ENCODE measurements around the gene ZNF497. TPM values are rescaled to one million over a fixed set of nuclear protein-coding genes. Genes with fewer than 3 reads are reported as not detected.

ZNF497 gene
- total and polyA plus RNA-seq, 2 of the 8 experiments (the other 6 are each of a cell fraction or from before 2014, with no cell fraction given) = 0.93 to 1.4 TPM

- no peak for FAIRE-seq
- DNase-seq (ENCODE audit: low read depth in 1 of 2, low spot score in 2 of 2) = no peak
- Histone ChIP-seq H2BK20ac (ENCODE audit: low read length) (no peak overlapping the region), H4K8ac (ENCODE audit: extremely low read depth, insufficient read depth, low read length) (no peak overlapping the region; the same call in 1 of the 2 replicates), H3K4ac (replicated peaks; ENCODE audit: insufficient read length, low read depth, low read length) (no peak overlapping the region), H2BK5ac (ENCODE audit: low read depth, low read length) (no peak overlapping the region), H2BK15ac (ENCODE audit: low read length) (no peak overlapping the region), H3K27me3 (replicated peaks in 1 of 4; ENCODE audit: control insufficient read depth in 3 of 4, extremely low read depth in 1 of 4, insufficient read depth in 3 of 4, low read length in 3 of 4) (no peaks in the 10 kb centered on the region), H3K23me2 (ENCODE audit: low read depth, low read length) (peaks cover 7% of the 10 kb centered on the region), H3K79me2 (ENCODE audit: control insufficient read depth in 1 of 2, insufficient read depth in 2 of 2, low read length in 2 of 2) (no peaks in the 10 kb centered on the region; a peak in 1 of 4 replicates), H3K79me1 (ENCODE audit: low read depth, low read length) (no peaks in the 10 kb centered on the region; the same call in 1 of the 2 replicates), H3K23ac (ENCODE audit: insufficient read length) (no peak overlapping the region), H3K4me3 (ENCODE audit: extremely low read depth in 1 of 4, insufficient read depth in 2 of 4, low read depth in 3 of 4, low read length in 4 of 4) (no peak overlapping the region), H2AFZ (ENCODE audit: low read length) (no peak overlapping the region), H3K27ac (ENCODE audit: low read depth, low read length) (no peak overlapping the region), H3K9ac (replicated peaks in 1 of 4; ENCODE audit: extremely low read depth in 1 of 4, low read depth in 3 of 4, low read length in 3 of 4) (no peak overlapping the region), H4K5ac (ENCODE audit: insufficient read length, low read depth, low read length) (no peak overlapping the region), H2BK12ac (ENCODE audit: low read depth, low read length) (no peak overlapping the region), H3K4me1 (replicated peaks in 1 of 4; ENCODE audit: control insufficient read depth in 3 of 4, insufficient read depth in 4 of 4, low read length in 3 of 4) (peaks cover 0 to 4% (median 2%) of the 10 kb centered on the region in 4 experiments; a peak in 2 of 7 replicates), H3K14ac (ENCODE audit: insufficient read length) (no peak overlapping the region), H3K9me3 (ENCODE audit: insufficient read depth in 2 of 2, low read depth in 1 of 2, low read length in 1 of 2) (no peaks in the 10 kb centered on the region), H4K91ac (replicated peaks; ENCODE audit: insufficient read length, low read length) (no peak overlapping the region), H3K4me2 (ENCODE audit: insufficient read depth in 1 of 2, low read depth in 2 of 2, low read length in 2 of 2) (no peak overlapping the region; a peak in 1 of 4 replicates), H2BK120ac (replicated peaks; ENCODE audit: low read depth, low read length) (no peak overlapping the region), H3K36me3 (ENCODE audit: control insufficient read depth in 2 of 4, insufficient read depth in 4 of 4, low read length in 3 of 4) (no peaks in the 10 kb centered on the region), H3K18ac (ENCODE audit: extremely low read depth, low read length) (no peak overlapping the region), H2AK5ac (ENCODE audit: low read depth, low read length) (no peak overlapping the region), H4K20me1 (replicated peaks in 1 of 2; ENCODE audit: control insufficient read depth in 1 of 2, insufficient read depth in 2 of 2, low read length in 2 of 2) (peaks cover 0 to 5% of the 10 kb centered on the region in 2 experiments), H3K56ac (replicated peaks; ENCODE audit: insufficient read length, low read depth, low read length) (no peak overlapping the region)
- 86% methylated on average over 5 of the region's 6 CpGs; no CpG with 5 or more reads in 1 of the 2 experiments for WGBS, 2 experiments (ENCODE audit: extremely low coverage in 1 of 2, insufficient coverage in 1 of 2, insufficient read length in 1 of 2, insufficient replicate concordance in 2 of 2, low coverage in 1 of 2, low lambda C conversion rate in 2 of 2, missing lambda C conversion rate in 1 of 2)
- no peak for TF ChIP-seq KDM4A (IDR thresholded peaks at IDR 0.05; ENCODE audit: low read depth, low read length, severe bottlenecking)
- no peak for TF ChIP-seq GTF2F1 (IDR thresholded peaks at IDR 0.05; ENCODE audit: borderline replicate concordance, low read depth, low read length)
- TF ChIP-seq SIX5 (IDR thresholded peaks at IDR 0.05; ENCODE audit: low read depth, low read length) = no peak
- no peak for TF ChIP-seq TBP (IDR thresholded peaks at IDR 0.05; ENCODE audit: low read depth, low read length)
- TF ChIP-seq CHD1 (IDR thresholded peaks at IDR 0.05; ENCODE audit: low read depth, low read length) = no peak
- no peak for TF ChIP-seq YY1 (IDR thresholded peaks at IDR 0.05; ENCODE audit: low read depth, low read length)
- no peak for TF ChIP-seq SRF (IDR thresholded peaks at IDR 0.05; ENCODE audit: low read depth, low read length)
- TF ChIP-seq POLR2A (IDR thresholded peaks at IDR 0.05; ENCODE audit: control extremely low read depth in 1 of 2, low read depth in 2 of 2, low read length in 2 of 2) = no peak
- TF ChIP-seq HDAC6 (IDR thresholded peaks at IDR 0.05; ENCODE audit: low read depth, low read length) = no peak
- TF ChIP-seq TAF7 (optimal IDR thresholded peaks at IDR 0.05; ENCODE audit: borderline replicate concordance, low read depth, low read length) = no peak
- no peak for TF ChIP-seq FOSL1 (IDR thresholded peaks at IDR 0.05; ENCODE audit: insufficient read depth, low read depth, low read length)
- no peak for TF ChIP-seq RNF2 (IDR thresholded peaks at IDR 0.05; ENCODE audit: borderline replicate concordance, low read depth, low read length, missing control alignments, poor library complexity, severe bottlenecking)
- no peak for TF ChIP-seq JUN (IDR thresholded peaks at IDR 0.05; ENCODE audit: low read depth, low read length)
- TF ChIP-seq CTBP2 (IDR thresholded peaks at IDR 0.05; ENCODE audit: borderline replicate concordance, insufficient read depth, insufficient read length, low read length) = no peak
- ChIA-PET CTCF (ENCODE audit: partially characterized antibody) (interaction anchor here (1.0 to 1.7 kb wide), 4 partner anchors 8 to 17 kb away, joined by 4 to 6 read pairs (median 4); partner anchors contain the start of gene ZNF497), POLR2A (ENCODE audit: partially characterized antibody) (interaction anchor here (1.1 to 8.5 kb wide), 5 partner anchors 9 to 165 kb away, joined by 3 to 94 read pairs (median 8); partner anchors contain the start of genes TRIM28 and ZNF497)
Measured at GRCh38 chr19:58379246-58379645, 16.7 kb upstream of the ZNF497 start.

Data from H1 (cell line).